SK-N-SH (cell line): Measurements from ENCODE around the gene NEURL2. TPM values are rescaled to one million over a fixed set of nuclear protein-coding genes. Genes with fewer than 3 reads are reported as not detected.

Experiments used
- CTCF ChIA-PET: fragments of 300-600, 350-600 bp; formaldehyde crosslinking; extraction: SDS; loops from one replicate; lab custom pipeline; 2021; lab: Yijun Ruan, JAX
- POLR2A ChIA-PET: fragments of 350-600 bp; sonication (Branson Sonifier 250); formaldehyde crosslinking; extraction: SDS; loops from one replicate; lab custom pipeline; 2020; ENCODE audit warnings: antibody characterized with exemption, inconsistent platforms; lab: Yijun Ruan, JAX
- DNase-seq: peaks from one replicate; pipeline ENCODE4 v3.0.0; 2012
- H2AFZ ChIP-seq: fragments of 200-600 bp; sonication (generic); 2 replicates; pipeline ENCODE4 v1.8.1; 2016; ENCODE audit warnings: antibody characterized with exemption, mild to moderate bottlenecking, low read depth
- H3F3A ChIP-seq: fragments of 200-600 bp; sonication (generic); replicated peaks from 2 replicates; pipeline ENCODE3; 2016; ENCODE audit warnings: antibody characterized with exemption, mild to moderate bottlenecking; ENCODE audit not compliant: insufficient read depth
- H3K27ac ChIP-seq, 2 experiments: fragments of 200-500 bp in 1 of 2; fragments of 200-600 bp in 1 of 2; sonication (Bioruptor generic) in 1 of 2; sonication (generic), shearing (Covaris generic) in 1 of 2; 2 replicates each; pipeline versions ENCODE4 v1.5.1 to v1.6.1; 2014 to 2016; ENCODE audit warnings: low read depth in 2 of 2, inconsistent platforms in 1 of 2, low read length in 1 of 2, mild to moderate bottlenecking in 1 of 2, mixed read lengths in 1 of 2
- H3K27me3 ChIP-seq: fragments of 200-600 bp; sonication (generic), shearing (Covaris generic); 2 replicates; pipeline ENCODE4 v1.6.1; 2016; ENCODE audit warnings: mixed run types; ENCODE audit not compliant: insufficient read depth
- H3K36me3 ChIP-seq, 2 experiments: fragments of 200-500 bp in 1 of 2; fragments of 200-600 bp in 1 of 2; sonication (Bioruptor generic) in 1 of 2; sonication (generic) in 1 of 2; replicated peaks in 1 of 2; 2 replicates each; pipeline versions ENCODE3 to v1.5.1; 2014 to 2016; ENCODE audit warnings: low read length in 1 of 2, mild to moderate bottlenecking in 1 of 2; ENCODE audit not compliant: insufficient read depth in 2 of 2, control insufficient read depth in 1 of 2
- H3K4me1 ChIP-seq, 2 experiments: fragments of 200-500 bp in 1 of 2; fragments of 200-600 bp in 1 of 2; sonication (Bioruptor generic) in 1 of 2; sonication (generic), shearing (Covaris generic) in 1 of 2; 2 replicates each; pipeline versions ENCODE4 v1.5.1 to v1.6.1; 2014 to 2016; ENCODE audit warnings: low read depth in 1 of 2, low read length in 1 of 2, mixed run types in 1 of 2; ENCODE audit not compliant: insufficient read depth in 2 of 2, control insufficient read depth in 1 of 2
- H3K4me2 ChIP-seq: fragments of 200-600 bp; sonication (generic), shearing (Covaris generic); 2 replicates; pipeline ENCODE4 v1.6.1; 2017; ENCODE audit warnings: mixed run types
- H3K4me3 ChIP-seq, 2 experiments: fragments of 200-500 bp in 1 of 2; fragments of 200-600 bp in 1 of 2; sonication (Bioruptor generic) in 1 of 2; sonication (generic), shearing (Covaris generic) in 1 of 2; 2 replicates each; pipeline versions ENCODE4 v1.5.1 to v1.8.1; 2014 to 2016; ENCODE audit warnings: low read depth in 2 of 2, inconsistent platforms in 1 of 2, low read length in 1 of 2, mild to moderate bottlenecking in 1 of 2, mixed read lengths in 1 of 2, moderate library complexity in 1 of 2
- H3K79me2 ChIP-seq: fragments of 200-600 bp; sonication (generic); 2 replicates; pipeline ENCODE4 v1.8.1; 2017; ENCODE audit warnings: mild to moderate bottlenecking; ENCODE audit not compliant: insufficient read depth
- H3K9ac ChIP-seq: fragments of 200-600 bp; sonication (generic); 2 replicates; pipeline ENCODE4 v1.6.1; 2017; ENCODE audit warnings: mixed run types
- H3K9me2 ChIP-seq: fragments of 200-600 bp; sonication (generic); 2 replicates; pipeline ENCODE4 v1.6.1; 2017; ENCODE audit warnings: mixed run types
- H3K9me3 ChIP-seq: fragments of 200-600 bp; sonication (generic); 2 replicates; pipeline ENCODE4 v1.6.1; 2017; ENCODE audit warnings: mixed run types, mild to moderate bottlenecking, moderate library complexity
- H4K20me1 ChIP-seq: fragments of 200-600 bp; sonication (generic); 2 replicates; pipeline ENCODE4 v1.6.1; 2017; ENCODE audit warnings: mild to moderate bottlenecking, mixed run types; ENCODE audit not compliant: insufficient read depth
- ELF1 ChIP-seq: IDR thresholded peaks from 2 replicates; pipeline ENCODE4 v1.4.0; 2012
- EZH2phosphoT487 ChIP-seq: fragments of 200-600 bp; sonication (generic); IDR thresholded peaks from 2 replicates; pipeline ENCODE4 v1.6.1; 2017; ENCODE audit warnings: low read depth, mixed run types, mild to moderate bottlenecking, antibody characterized with exemption, moderate library complexity, borderline replicate concordance
- FOSL2 ChIP-seq: IDR thresholded peaks from 2 replicates; pipeline ENCODE4 v1.4.0; 2012; ENCODE audit warnings: low read depth, mild to moderate bottlenecking, moderate library complexity, borderline replicate concordance
- FOXJ3 ChIP-seq: sonication (generic); formaldehyde crosslinking; IDR thresholded peaks from 2 replicates; pipeline ENCODE4 v1.5.1; 2020; ENCODE audit warnings: mild to moderate bottlenecking, missing genetic modification reagents
- FOXM1 ChIP-seq: IDR thresholded peaks from 2 replicates; pipeline ENCODE4 v1.4.0; 2012; ENCODE audit warnings: low read depth, mild to moderate bottlenecking
- GABPA ChIP-seq: IDR thresholded peaks from 2 replicates; pipeline ENCODE4 v1.4.0; 2012; ENCODE audit warnings: low read depth, mild to moderate bottlenecking
- JUND ChIP-seq: IDR thresholded peaks from 2 replicates; pipeline ENCODE4 v1.4.0; 2012
- MEF2A ChIP-seq: IDR thresholded peaks from 2 replicates; pipeline ENCODE4 v1.4.0; 2012; ENCODE audit warnings: low read depth, borderline replicate concordance
- MXI1 ChIP-seq: IDR thresholded peaks from 2 replicates; pipeline ENCODE4 v1.6.1; 2012; ENCODE audit warnings: mild to moderate bottlenecking, low read depth, low read length, improper control_type of control experiment
- NFIC ChIP-seq: IDR thresholded peaks from 2 replicates; pipeline ENCODE4 v1.4.0; 2012; ENCODE audit warnings: borderline replicate concordance
- NRF1 ChIP-seq: IDR thresholded peaks from 2 replicates; pipeline ENCODE4 v1.6.1; 2012; ENCODE audit warnings: low read depth, mild to moderate bottlenecking, low read length
- POLR2AphosphoS5 ChIP-seq: IDR thresholded peaks from 2 replicates; pipeline ENCODE4 v1.6.1; 2012; ENCODE audit warnings: low read depth, low read length
- RAD21 ChIP-seq: IDR thresholded peaks from 2 replicates; pipeline ENCODE4 v1.6.1; 2012; ENCODE audit warnings: mild to moderate bottlenecking, low read length
- RCOR1 ChIP-seq: fragments of 150-350 bp; IDR thresholded peaks from 2 replicates; pipeline ENCODE4 v1.6.1; 2017; ENCODE audit warnings: antibody characterized with exemption, low read length
- RXRA ChIP-seq: IDR thresholded peaks from 2 replicates; pipeline ENCODE4 v1.4.0; 2012; ENCODE audit warnings: low read depth, mild to moderate bottlenecking, borderline replicate concordance
- SIN3A ChIP-seq: IDR thresholded peaks from 2 replicates; pipeline ENCODE4 v1.6.1; 2012; ENCODE audit warnings: low read depth, mild to moderate bottlenecking, low read length, moderate library complexity, borderline replicate concordance
- SMC3 ChIP-seq: IDR thresholded peaks from 2 replicates; pipeline ENCODE4 v1.6.1; 2012; ENCODE audit warnings: low read depth, low read length, improper control_type of control experiment
- TAF1 ChIP-seq: IDR thresholded peaks from 2 replicates; pipeline ENCODE4 v1.6.1; 2012; ENCODE audit warnings: low read depth, mild to moderate bottlenecking, low read length, moderate library complexity, borderline replicate concordance
- TCF12 ChIP-seq: IDR thresholded peaks from 2 replicates; pipeline ENCODE4 v1.4.0; 2012
- WGBS: methylation state at CpG from one replicate; pipeline ENCODE4 v1.1.6; 2017; ENCODE audit warnings: low lambda C conversion rate; 5-methylcytosine and 5-hydroxymethylcytosine counted together
- polyA plus RNA-seq, 3 experiments: library from polyadenylated mRNA; depleted of rRNA; stranded (reverse); fragments of >200 nt; gene quantifications; 2 replicates each; pipeline ENCODE4 v1.2.3, GENCODE V29; 2012
- TF ChIP-seq, protein P1 (sequence below): IDR thresholded peaks from 2 replicates; pipeline ENCODE4 v1.4.0; 2012; ENCODE audit warnings: low read depth
- TF ChIP-seq, protein P2 (sequence below): fragments of 150-350 bp; IDR thresholded peaks from 2 replicates; pipeline ENCODE4 v1.6.1; 2017; ENCODE audit warnings: antibody characterized with exemption, low read length, low read depth, borderline replicate concordance
- TF ChIP-seq, protein P3 (sequence below): IDR thresholded peaks from 2 replicates; pipeline ENCODE4 v1.4.0; 2012; ENCODE audit warnings: low read depth, borderline replicate concordance
- TF ChIP-seq, protein P4 (sequence below): fragments of 150-350 bp; IDR thresholded peaks from 2 replicates; pipeline ENCODE4 v1.6.1; 2016; ENCODE audit warnings: mild to moderate bottlenecking, low read depth, low read length
- TF ChIP-seq, protein P5 (sequence below): IDR thresholded peaks from 2 replicates; pipeline ENCODE4; 2012

NEURL2 gene
- polyA plus RNA-seq, 1 of the 3 experiments (the other 2 are of a cell fraction), result 3.5 TPM

DNA sequence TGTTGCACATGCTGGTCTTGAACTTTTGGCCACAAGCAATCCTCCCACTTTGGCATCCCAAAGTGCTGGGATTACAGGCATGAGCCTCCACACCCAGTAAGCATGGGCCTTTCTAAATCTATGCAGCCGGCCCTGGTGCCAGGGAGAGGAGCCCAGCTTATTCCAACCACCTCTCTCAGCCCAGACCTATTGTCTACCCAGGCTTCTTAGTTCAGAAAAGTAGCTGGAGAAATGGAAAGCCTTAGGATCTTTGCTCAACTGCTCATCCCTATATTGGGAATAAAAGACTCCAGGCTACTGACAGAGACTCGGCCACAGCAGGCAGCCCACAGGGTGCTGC lies 35.7 kb upstream of the NEURL2 start:
- no peaks in the 10 kb centered on the region for H3K9me2 ChIP-seq
- TF ChIP-seq SIN3A (no peak), RAD21 (no peak), RCOR1 (no peak), SMC3 (no peak), EZH2phosphoT487 (no peak), MXI1 (no peak), RXRA (no peak), NFIC (no peak), MEF2A (no peak), GABPA (no peak), POLR2AphosphoS5 (no peak), TAF1 (no peak), FOXM1 (no peak), ELF1 (no peak)
- TF ChIP-seq, protein P1, sequence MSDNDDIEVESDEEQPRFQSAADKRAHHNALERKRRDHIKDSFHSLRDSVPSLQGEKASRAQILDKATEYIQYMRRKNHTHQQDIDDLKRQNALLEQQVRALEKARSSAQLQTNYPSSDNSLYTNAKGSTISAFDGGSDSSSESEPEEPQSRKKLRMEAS, result no peak
- TF ChIP-seq, protein P2, sequence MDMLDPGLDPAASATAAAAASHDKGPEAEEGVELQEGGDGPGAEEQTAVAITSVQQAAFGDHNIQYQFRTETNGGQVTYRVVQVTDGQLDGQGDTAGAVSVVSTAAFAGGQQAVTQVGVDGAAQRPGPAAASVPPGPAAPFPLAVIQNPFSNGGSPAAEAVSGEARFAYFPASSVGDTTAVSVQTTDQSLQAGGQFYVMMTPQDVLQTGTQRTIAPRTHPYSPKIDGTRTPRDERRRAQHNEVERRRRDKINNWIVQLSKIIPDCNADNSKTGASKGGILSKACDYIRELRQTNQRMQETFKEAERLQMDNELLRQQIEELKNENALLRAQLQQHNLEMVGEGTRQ, result no peak
- TF ChIP-seq, all 33 proteins: peak for 0
- H3K27me3 ChIP-seq, result no peaks in the 10 kb centered on the region
- H3K4me2 ChIP-seq, result no peak overlapping the region
- no peak overlapping the region for H2AFZ ChIP-seq
- 89% methylated on average over 2 of the region's 2 CpGs for WGBS
- ChIA-PET CTCF (interaction anchor here (1.4 to 1.6 kb wide), 2 partner anchors 37 to 43 kb away, joined by 4 to 5 read pairs; no protein-coding TSS in a partner anchor), POLR2A (no interaction called here)
- no peak for DNase-seq
- peaks cover 9% of the 10 kb centered on the region for H3F3A ChIP-seq
- no peaks in the 10 kb centered on the region for H3K9me3 ChIP-seq
- no peaks in the 10 kb centered on the region for H4K20me1 ChIP-seq
- H3K36me3 ChIP-seq, result peaks cover 0 to 4% of the 10 kb centered on the region in 2 experiments
- no peak overlapping the region for H3K4me3 ChIP-seq
- peaks cover 5% of the 10 kb centered on the region; the same call in 1 of the 2 replicates for H3K79me2 ChIP-seq
- H3K27ac ChIP-seq, result no peak overlapping the region
- H3K9ac ChIP-seq, result no peak overlapping the region
- H3K4me1 ChIP-seq, result no peaks in the 10 kb centered on the region

DNA sequence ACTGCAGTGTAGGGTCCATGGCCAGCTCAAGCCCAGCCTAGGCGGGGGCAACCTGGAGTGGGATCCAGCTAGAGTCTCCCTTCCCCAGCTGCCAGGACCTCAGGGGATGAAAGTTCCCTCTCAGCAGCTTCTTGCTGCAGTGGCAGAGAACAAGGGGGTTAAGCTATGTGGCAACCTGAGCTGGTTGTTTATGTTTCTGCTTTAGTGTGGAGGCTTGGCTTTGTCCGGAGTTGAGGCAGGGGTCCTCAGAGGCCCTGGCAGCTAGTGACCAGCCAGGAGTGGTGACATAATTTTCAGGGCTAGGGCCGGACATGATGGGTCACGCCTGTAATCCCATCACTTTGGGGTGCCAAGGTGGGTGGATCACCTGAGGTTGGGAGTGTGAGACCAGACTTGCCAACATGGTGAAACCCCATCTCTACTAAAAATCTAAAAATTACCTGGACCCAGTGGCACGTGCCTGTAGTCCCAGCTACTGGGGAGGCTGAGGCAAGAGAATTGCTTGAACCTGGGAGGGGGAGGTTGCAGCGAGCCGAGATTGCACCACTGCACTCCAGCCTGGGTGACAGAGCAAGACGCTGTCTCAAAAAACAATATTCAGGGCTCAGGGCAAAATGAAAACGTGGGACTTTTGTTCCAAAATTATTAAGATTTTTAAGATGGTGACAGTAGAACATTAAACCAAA lies 35.0 kb upstream of the NEURL2 start:
- ChIA-PET POLR2A (interaction anchor here (1.1 to 2.5 kb wide), 2 partner anchors 8 to 36 kb away, joined by 3 to 11 read pairs; partner anchors contain the start of gene PCIF1), CTCF (interaction anchor here (0.6 to 1.6 kb wide), 4 partner anchors 12 to 44 kb away, joined by 3 to 5 read pairs (median 4); no protein-coding TSS in a partner anchor)
- Histone ChIP-seq H3K4me3 (no peak overlapping the region), H3K27ac (no peak overlapping the region), H4K20me1 (no peaks in the 10 kb centered on the region), H3K36me3 (peaks cover 0 to 1% of the 10 kb centered on the region in 2 experiments), H2AFZ (no peak overlapping the region), H3K27me3 (no peaks in the 10 kb centered on the region), H3K79me2 (no peaks in the 10 kb centered on the region), H3K4me2 (no peak overlapping the region), H3K9ac (no peak overlapping the region), H3F3A (peaks cover 9% of the 10 kb centered on the region), H3K4me1 (no peaks in the 10 kb centered on the region), H3K9me2 (no peaks in the 10 kb centered on the region), H3K9me3 (no peaks in the 10 kb centered on the region)
- DNase-seq, result no peak
- 73% methylated on average over 9 of the region's 9 CpGs for WGBS
- no peak for TF ChIP-seq FOSL2
- no peak for TF ChIP-seq ELF1
- no peak for TF ChIP-seq FOXJ3 (CRISPR knock-in tag)
- no peak for TF ChIP-seq SMC3
- TF ChIP-seq EZH2phosphoT487, result no peak
- TF ChIP-seq POLR2AphosphoS5, result no peak; the same call in 1 of the 2 replicates
- no peak for TF ChIP-seq RAD21
- TF ChIP-seq, protein P1, result no peak
- TF ChIP-seq RCOR1, result no peak
- TF ChIP-seq JUND, result no peak
- TF ChIP-seq, protein P3, sequence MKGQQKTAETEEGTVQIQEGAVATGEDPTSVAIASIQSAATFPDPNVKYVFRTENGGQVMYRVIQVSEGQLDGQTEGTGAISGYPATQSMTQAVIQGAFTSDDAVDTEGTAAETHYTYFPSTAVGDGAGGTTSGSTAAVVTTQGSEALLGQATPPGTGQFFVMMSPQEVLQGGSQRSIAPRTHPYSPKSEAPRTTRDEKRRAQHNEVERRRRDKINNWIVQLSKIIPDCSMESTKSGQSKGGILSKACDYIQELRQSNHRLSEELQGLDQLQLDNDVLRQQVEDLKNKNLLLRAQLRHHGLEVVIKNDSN, result no peak
- TF ChIP-seq, protein P4, sequence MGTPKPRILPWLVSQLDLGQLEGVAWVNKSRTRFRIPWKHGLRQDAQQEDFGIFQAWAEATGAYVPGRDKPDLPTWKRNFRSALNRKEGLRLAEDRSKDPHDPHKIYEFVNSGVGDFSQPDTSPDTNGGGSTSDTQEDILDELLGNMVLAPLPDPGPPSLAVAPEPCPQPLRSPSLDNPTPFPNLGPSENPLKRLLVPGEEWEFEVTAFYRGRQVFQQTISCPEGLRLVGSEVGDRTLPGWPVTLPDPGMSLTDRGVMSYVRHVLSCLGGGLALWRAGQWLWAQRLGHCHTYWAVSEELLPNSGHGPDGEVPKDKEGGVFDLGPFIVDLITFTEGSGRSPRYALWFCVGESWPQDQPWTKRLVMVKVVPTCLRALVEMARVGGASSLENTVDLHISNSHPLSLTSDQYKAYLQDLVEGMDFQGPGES, result no peak
- TF ChIP-seq MXI1, result no peak
- TF ChIP-seq, protein P5, sequence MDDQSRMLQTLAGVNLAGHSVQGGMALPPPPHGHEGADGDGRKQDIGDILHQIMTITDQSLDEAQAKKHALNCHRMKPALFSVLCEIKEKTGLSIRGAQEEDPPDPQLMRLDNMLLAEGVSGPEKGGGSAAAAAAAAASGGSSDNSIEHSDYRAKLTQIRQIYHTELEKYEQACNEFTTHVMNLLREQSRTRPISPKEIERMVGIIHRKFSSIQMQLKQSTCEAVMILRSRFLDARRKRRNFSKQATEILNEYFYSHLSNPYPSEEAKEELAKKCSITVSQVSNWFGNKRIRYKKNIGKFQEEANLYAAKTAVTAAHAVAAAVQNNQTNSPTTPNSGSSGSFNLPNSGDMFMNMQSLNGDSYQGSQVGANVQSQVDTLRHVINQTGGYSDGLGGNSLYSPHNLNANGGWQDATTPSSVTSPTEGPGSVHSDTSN, result no peak
- no peak for TF ChIP-seq TCF12
- no peak for TF ChIP-seq FOXM1
- TF ChIP-seq RXRA, result no peak
- TF ChIP-seq NRF1, result no peak
